Stomach (tissue), 4 donors: ENCODE measurements around the gene COX7B.

Experiments used
- POLR2A ChIP-seq, 4 donors: fragments of 450-650 bp; IDR thresholded peaks; one replicate each; pipeline ENCODE4 v1.6.1; 2016; ENCODE audit warnings: antibody characterized with exemption in 4 of 4, control low read depth in 2 of 4, mild to moderate bottlenecking in 1 of 4, moderate library complexity in 1 of 4
- POLR2AphosphoS5 ChIP-seq, 3 donors: sonication (generic); formaldehyde crosslinking; IDR thresholded peaks; one replicate each; pipeline ENCODE4 v1.6.1; 2016; ENCODE audit warnings: antibody characterized with exemption in 3 of 3
- TF ChIP-seq, protein P1 (sequence below), 7 experiments: fragments of 450-650 bp in 4 of 7; fragments of 200-600 bp in 3 of 7; sonication (generic) in 3 of 7; IDR thresholded peaks; one replicate each; pipeline ENCODE4 v1.5.1; 2016 to 2019; ENCODE audit warnings: antibody characterized with exemption in 7 of 7, control low read depth in 2 of 7, mild to moderate bottlenecking in 1 of 7

GRCh38 chrX:77937291-77937690 is 38.0 kb downstream of the COX7B start:
- TF ChIP-seq, protein P1, sequence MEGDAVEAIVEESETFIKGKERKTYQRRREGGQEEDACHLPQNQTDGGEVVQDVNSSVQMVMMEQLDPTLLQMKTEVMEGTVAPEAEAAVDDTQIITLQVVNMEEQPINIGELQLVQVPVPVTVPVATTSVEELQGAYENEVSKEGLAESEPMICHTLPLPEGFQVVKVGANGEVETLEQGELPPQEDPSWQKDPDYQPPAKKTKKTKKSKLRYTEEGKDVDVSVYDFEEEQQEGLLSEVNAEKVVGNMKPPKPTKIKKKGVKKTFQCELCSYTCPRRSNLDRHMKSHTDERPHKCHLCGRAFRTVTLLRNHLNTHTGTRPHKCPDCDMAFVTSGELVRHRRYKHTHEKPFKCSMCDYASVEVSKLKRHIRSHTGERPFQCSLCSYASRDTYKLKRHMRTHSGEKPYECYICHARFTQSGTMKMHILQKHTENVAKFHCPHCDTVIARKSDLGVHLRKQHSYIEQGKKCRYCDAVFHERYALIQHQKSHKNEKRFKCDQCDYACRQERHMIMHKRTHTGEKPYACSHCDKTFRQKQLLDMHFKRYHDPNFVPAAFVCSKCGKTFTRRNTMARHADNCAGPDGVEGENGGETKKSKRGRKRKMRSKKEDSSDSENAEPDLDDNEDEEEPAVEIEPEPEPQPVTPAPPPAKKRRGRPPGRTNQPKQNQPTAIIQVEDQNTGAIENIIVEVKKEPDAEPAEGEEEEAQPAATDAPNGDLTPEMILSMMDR (IDR thresholded peaks at IDR 0.05), result no peak
- TF ChIP-seq POLR2A (IDR thresholded peaks at IDR 0.05), result no peak
- no peak for TF ChIP-seq POLR2AphosphoS5 (IDR thresholded peaks at IDR 0.05)
